Measurements from ENCODE around the gene ARNT2.

DNA sequence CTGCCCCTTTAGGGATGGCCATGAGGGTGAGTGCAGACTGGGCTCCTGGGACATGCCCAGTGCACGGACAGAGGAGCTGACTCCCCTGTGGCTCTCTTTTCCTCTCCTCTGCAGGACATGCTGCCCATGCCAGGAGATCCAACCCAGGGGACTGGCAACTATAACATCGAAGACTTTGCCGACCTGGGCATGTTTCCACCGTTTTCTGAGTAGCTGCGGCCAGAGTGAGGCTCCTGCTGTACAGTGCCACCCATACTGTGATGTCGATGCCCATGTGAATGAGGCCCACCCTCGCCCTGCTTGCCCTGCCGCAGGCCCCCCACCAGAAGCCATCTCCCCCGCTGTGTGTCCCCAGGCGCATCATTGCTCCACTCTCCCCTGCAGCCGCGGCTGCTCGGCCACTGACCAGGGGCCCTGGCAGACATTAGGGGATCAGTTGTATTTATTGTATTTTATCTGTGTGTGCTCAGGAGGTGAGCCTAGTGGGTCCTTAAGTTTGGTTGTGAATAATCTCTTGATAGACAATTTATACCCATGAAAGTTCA lies 189.4 kb downstream of the ARNT2 start:
- no peak for TF ChIP-seq GATA2 (IDR thresholded peaks at IDR 0.05; ENCODE audit: low read depth, low read length)
- no peak for TF ChIP-seq GATA3 (IDR thresholded peaks at IDR 0.05; ENCODE audit: low read depth, low read length)
